Kidney capillary endothelial cell (primary cell): ENCODE data around the gene CCDC186.

Experiments
- DNase-seq: peaks from one replicate; pipeline ENCODE4 v3.0.0-alpha.2; 2018; ENCODE audit warnings: low spot score

The CCDC186 gene

GRCh38 chr10:114173921-114174694 lies at the start of gene CCDC186:
CCDC186 (minus strand) TSS chr10:114174203; CDS start chr10:114163268, 10,935 bp downstream.
- peak; percentile 68 for DNase-seq

GRCh38 chr10:114223066-114223465 lies 49.1 kb upstream of the CCDC186 start:
- no peak for DNase-seq

- no peak for DNase-seq
Observed at GRCh38 chr10:114221235-114221634, 47.2 kb upstream of the CCDC186 start.

GRCh38 chr10:114220281-114220680 lies 46.3 kb upstream of the CCDC186 start:
- no peak for DNase-seq

- no peak for DNase-seq
Observed at GRCh38 chr10:114215033-114215432, 41.0 kb upstream of the CCDC186 start.

- no peak for DNase-seq
Observed at GRCh38 chr10:114212153-114212552, 38.1 kb upstream of the CCDC186 start.

- DNase-seq, result no peak
Observed at GRCh38 chr10:114208351-114208750, 34.3 kb upstream of the CCDC186 start.

GRCh38 chr10:114207349-114207748 lies 33.3 kb upstream of the CCDC186 start:
- DNase-seq, result no peak

- DNase-seq, result no peak
Observed at GRCh38 chr10:114206902-114207301, 32.9 kb upstream of the CCDC186 start.

GRCh38 chr10:114202812-114203211 lies 28.8 kb upstream of the CCDC186 start:
- no peak for DNase-seq

GRCh38 chr10:114199239-114199638 lies 25.2 kb upstream of the CCDC186 start:
- DNase-seq, result no peak

- DNase-seq, result no peak
Observed at GRCh38 chr10:114195079-114195478, 21.1 kb upstream of the CCDC186 start.

GRCh38 chr10:114189700-114190099 lies 15.7 kb upstream of the CCDC186 start:
- no peak for DNase-seq

GRCh38 chr10:114188900-114189299 lies 14.9 kb upstream of the CCDC186 start:
- no peak for DNase-seq

GRCh38 chr10:114188001-114188400 lies 14.0 kb upstream of the CCDC186 start:
- DNase-seq, result no peak

- no peak for DNase-seq
Observed at GRCh38 chr10:114184276-114184675, 10.3 kb upstream of the CCDC186 start.

- DNase-seq, result no peak
Observed at GRCh38 chr10:114183563-114183962, 9.6 kb upstream of the CCDC186 start.

- no peak for DNase-seq
Observed at GRCh38 chr10:114181971-114182370, 8.0 kb upstream of the CCDC186 start.

GRCh38 chr10:114180937-114181336 lies 6.9 kb upstream of the CCDC186 start:
- DNase-seq, result no peak

- DNase-seq, result no peak
Observed at GRCh38 chr10:114179747-114180146, 5.7 kb upstream of the CCDC186 start.

GRCh38 chr10:114179148-114179547 lies 5.1 kb upstream of the CCDC186 start, which contains the start of gene TDRD1:
TDRD1 (plus strand) TSS chr10:114179353; CDS start chr10:114187832, 8,479 bp downstream.
- DNase-seq, result no peak

- DNase-seq, result no peak
Observed at GRCh38 chr10:114176511-114176910, 2.5 kb upstream of the CCDC186 start.

- no peak for DNase-seq
Observed at GRCh38 chr10:114175667-114176066, 1.7 kb upstream of the CCDC186 start.

- DNase-seq, result no peak
Observed at GRCh38 chr10:114174695-114175188, 739 bp upstream of the CCDC186 start.
